ENCODE results near the gene APOF. TPM values are rescaled to one million over a fixed set of nuclear protein-coding genes. Genes with fewer than 3 reads are reported as not detected.
"Not testable (repeated sequence)": the region's sequence is repeated elsewhere in the genome, so short reads cannot be mapped to it uniquely, and the experiment has no call there.

The APOF gene, protein sequence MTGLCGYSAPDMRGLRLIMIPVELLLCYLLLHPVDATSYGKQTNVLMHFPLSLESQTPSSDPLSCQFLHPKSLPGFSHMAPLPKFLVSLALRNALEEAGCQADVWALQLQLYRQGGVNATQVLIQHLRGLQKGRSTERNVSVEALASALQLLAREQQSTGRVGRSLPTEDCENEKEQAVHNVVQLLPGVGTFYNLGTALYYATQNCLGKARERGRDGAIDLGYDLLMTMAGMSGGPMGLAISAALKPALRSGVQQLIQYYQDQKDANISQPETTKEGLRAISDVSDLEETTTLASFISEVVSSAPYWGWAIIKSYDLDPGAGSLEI
- not detected for total RNA-seq

DNA sequence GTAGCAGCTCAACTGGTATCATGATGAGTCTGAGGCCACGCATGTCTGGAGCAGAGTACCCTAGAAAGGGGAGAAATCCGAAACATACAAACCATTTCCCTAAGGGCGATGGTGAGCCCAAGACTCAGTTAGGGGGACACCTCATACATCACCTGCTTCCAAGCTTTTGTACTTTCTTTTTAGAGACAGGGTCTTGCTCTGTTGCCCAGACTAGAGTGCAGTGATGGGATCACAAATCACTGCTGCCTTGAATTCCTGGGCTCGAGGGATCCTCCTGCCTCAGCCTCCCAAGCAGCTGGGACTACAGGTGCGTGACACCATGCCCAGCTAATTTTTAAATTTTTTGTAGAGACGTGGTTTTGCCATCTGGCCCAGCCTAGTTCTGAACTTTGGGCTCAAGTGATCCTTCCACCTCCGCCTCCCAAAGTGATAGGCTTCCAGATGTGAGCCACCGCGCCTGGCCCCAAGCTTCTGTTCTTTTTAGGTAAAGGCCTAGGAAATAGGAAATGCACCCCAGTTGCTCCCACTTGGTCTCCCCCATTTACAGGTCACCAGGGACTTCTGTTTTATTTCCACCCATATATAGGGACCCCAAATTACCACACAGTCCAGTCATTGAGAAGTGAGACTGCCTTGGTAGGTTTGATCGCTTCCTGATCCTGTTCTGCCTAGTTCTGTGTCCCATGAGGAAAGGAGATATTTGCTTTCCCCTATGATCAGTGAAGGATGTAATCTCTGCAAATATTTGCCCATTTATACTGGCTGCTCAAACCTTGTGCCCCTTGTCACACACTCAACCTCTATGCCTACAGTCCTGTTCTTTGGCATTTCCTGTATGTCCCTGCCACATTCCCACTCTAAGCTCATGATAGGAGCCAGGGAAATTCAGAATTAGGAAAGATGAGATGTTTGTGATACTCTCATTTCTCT lies at the start of gene APOF:
Gene APOF, minus strand, starts transcription at position 728 of the 930 bp plus-strand sequence. Its CDS starts 112 bp downstream, at position 616.
- DNase-seq, result no peak

DNA sequence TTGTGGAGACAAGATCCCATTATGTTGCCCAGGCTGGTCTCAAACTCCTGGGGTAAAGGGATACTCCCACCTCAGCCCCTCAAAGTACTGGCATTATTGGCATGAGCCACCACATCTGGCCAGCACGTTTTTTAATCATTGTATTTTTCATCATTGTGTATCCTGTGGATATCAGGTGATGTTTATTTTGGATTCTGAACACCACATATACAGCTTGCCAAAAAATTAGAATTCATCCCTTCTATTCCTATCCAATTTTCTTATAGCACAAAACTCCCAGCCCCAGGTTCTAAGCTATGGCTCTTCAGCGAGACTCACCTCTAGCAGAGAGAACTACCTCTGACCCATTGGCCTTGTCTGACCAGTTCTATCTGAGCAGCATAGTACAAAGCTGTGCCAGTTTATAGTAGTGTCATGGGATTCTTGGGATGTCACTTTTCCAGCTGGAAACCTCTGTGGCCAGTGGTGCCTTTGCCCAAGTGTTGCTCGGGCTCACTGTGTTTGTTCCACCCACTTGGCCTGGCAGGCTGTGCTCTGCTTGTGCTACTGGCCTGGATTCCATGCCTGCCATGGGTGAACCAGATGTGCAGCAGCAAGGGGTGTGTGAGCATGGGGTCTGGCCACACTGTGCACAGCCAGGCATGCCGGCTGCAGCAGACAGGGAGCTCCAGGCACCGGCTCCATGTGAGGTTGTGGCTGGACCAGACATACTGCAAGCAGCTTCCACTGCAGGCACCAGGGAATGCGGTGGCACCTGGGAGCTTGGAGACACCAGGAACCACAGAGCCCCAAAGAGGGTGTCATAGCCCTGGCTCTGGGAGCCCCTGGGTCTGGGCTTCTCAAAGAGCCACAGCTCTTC lies 49.4 kb upstream of the APOF start:
- no peak for DNase-seq

DNA sequence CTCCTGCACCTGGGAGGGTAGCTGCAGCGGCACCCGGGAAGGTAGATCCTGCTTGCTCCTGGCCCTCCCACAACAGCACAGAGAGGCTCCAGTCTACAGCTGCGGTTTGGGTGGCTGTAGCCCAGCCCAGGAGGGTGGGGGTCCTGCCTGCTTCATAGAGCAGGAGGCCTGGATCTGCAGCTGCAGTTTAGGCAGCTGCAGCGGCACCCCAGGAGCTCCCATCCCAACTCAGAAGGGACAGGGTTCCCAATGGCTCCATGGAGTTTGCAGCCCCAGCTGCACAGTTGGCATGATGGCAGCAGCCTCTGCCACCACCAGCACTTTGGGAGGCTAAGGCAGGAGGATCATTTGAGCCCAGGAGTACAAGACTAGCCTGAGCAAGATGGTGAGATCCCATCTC lies 48.1 kb upstream of the APOF start:
- DNase-seq, result no peak

DNA sequence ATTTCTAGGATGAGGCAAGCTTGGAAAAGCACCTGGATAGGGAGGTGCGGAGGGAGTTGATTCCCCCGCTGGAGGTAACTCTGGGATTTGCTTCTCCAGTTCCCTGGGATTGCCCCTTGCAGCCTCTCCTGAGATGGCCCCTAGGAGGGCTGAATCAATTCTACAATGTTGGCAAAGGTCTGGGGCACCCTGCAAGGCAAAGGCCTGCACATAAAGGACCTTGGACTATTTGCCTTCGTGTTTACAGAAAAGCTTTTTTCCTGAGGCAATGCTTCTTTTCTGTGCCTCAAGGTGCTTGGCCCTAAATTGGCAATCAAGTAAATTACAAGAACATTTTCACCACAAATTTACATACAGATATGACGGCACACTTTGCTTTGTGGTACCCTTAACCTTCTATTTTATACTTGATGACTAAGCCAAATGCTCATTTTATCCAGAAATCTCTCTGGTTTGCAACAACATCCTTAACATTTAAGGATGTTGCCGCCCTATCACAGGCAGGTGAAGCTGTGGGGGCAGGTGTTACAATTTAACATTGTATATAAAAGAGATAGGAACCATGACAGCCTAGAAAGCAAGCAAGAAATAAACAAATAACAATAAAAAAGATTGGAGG lies 46.3 kb upstream of the APOF start:
- DNase-seq, result no peak

DNA sequence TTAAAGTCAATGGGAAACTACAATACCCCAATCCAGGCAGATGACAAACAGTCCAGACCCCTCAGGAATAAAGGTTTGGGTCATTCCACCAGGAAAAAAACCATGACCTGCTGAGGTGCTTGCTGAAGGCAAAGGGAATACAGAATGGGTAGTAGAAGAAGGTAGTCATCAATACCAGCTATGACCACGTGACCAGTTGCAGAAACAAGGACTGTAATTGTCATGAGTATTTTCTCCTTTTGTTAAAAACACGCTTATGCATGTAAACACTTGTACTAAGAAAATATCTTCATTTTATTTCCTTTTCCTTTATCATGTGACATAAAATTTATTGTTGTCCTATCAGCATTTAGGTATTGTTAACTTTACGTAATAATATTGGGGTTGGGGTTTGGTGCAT lies 41.6 kb upstream of the APOF start:
- DNase-seq, result not testable (repeated sequence)

DNA sequence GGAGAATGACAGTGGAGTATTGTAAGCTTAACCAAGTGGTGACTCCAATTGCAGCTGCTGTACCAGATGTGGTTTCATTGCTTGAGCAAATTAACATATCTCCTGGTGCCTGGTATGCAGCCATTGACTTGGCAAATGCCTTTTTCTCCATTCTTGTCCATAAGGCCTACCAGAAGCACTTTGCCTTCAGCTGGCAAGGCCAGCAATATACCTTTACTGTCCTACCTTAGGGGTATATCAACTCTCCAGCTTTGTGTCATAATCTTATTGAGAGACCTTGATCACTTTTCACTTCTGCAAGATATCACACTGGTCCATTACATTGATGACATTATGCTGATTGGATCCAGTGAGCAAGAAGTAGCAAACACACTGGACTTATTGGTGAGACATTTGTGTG lies 39.0 kb upstream of the APOF start:
- not testable (repeated sequence) for DNase-seq

DNA sequence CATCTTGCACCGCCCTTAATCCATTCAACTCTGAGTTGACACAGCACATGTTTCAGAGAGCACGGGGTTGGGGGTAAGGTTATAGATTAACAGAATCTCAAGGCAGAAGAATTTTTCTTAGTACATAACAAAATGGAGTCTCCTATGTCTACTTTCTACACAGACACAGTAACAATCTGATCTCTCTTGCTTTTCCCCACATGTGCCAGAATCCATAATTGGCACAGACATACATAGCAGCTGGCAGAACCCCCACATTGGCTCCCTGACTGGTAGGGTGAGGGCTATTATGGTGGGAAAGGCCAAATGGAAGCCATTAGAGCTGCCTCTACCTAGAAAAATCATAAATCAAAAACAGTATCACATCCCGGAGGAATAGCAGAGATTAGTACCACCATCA lies 38.5 kb upstream of the APOF start:
- not testable (repeated sequence) for DNase-seq

DNA sequence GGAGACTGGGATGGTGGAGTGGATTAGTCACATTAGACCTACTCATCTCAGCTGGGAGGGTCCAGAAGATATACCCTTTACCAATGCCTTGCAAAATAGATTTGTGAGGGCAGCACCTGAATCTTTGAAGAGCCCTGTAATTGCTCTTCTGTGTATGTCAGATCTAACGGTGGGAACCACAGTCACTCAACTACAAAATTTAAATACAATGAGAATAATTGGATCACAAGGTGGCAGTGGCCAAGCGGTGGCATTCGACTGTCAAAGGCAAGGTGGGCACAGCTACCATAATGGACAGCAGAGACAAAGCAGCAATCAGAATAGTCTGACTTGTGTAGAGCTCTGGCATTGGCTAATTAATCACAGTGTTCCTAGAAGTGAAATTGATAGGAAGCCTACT lies 36.8 kb upstream of the APOF start:
- DNase-seq, result not testable (repeated sequence)

DNA sequence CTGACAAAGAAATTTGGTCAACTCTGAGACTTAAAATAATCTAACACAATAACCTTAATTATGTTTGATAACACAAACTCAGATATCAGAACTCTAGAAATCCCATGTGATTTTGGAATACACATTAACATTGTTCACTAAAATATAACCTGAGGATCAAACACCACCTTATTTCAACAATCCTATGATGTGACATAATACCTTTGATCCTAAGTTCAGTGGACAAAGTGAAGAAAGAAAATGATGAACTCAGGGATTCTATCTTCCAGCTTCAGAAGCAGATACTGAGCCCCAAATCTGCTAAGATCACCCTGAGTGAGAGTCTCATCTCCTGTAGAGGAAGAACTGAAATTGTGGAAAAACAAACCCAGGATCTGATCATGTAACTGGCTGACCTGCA lies 35.7 kb upstream of the APOF start:
- DNase-seq, result no peak

DNA sequence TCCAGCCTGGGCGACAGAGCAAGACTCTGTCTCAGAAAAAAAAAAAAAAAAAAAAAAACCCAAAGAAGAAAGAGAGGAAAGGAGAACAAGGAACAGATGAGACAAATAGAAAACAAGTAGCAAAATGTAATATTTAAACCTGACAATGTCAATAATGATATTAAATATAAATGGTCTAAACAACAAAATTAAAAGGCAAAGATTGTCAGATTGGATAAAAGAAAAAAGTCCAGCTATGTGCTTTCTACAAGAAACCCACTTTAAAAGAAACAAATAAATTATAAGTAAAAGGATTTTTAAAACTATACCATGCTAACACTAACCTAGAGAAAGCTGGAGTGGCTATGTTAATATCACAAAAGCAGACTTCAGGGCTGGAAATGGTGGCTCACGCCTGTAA lies 29.7 kb upstream of the APOF start:
- no peak for DNase-seq

DNA sequence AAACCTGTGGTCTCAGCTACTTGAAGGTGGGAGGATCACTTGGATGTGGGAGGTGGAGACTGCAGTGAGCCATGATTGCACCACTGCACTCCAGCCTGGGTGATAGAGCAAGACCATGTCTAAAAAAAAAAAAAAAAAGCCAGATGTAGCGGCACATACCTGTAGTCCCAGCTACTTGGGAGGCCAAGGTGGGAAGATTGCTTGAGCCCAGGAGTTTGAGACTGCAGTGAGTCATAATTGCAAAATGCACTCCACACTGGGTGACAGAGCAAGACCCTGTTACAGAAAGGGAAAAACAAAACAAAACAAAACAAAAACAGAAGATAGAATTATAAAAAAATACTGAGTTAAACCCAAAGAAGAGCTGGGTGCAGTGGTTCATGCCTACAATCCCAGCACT lies 29.1 kb upstream of the APOF start:
- no peak for DNase-seq

DNA sequence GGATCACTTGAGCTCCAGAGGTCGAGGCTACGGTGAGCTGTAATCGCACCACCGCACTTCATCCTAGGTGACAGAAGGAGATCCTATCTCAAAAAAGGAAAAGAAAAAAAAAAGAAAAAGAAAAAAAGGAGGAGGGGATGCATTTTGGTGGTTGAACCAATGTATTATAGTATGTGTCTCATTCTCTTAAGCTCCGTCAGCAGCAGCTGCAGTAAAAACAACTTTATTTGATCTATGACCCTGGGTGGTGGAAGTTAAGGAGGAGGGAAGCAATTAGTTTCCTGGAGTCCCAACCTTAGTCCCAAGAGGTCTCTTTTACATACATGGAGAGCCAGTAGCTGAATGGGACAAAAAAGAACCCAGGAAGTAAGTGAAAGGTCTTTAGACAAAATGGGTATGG lies 26.8 kb upstream of the APOF start:
- DNase-seq, result no peak

DNA sequence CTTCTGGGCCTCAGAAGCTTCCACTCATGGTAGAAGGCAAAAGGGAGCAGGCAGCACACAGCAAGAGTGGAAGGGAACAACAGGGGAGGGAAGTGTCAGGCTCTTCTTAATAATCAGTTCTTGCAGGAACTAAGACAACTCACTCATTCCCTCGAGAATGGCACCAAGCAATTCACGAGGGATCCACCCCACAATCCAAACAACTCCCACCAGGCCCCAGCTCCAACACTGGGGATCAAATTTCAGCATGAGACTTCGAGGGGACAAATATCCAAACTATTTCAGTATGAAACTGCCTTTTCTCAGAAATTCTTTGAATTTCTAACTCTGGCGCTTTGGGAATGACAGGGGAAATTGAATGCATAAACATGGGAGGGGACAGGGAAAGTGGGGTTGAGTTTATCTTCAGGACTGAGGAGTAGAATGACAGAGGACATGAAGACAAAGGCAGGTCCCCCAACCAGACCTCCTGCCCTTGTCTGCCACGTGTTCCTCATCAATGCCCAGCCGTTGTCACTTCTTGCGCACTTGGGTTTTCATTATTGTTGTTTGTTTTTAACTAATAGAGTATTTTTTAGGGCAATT lies 24.6 kb upstream of the APOF start:
- peak; percentile 25 for DNase-seq

DNA sequence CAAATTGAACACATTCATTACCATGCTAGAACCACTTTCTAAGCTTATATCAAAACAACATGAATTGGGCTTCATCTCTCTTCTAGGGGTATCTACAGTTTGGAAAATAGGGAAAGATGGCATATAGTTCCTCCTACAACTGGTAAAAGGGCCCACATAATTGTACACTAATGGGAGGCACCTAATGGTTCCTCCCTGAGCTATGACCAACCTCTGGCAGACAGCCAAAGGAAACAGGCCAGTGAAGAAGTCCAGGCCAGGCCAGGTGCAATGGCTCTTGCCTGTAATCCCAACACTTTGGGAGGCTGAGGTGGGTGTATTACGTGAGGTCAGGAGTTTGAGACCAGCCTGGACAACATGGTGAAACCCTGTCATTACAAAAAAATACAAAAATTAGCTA lies 23.2 kb upstream of the APOF start:
- no peak for DNase-seq

DNA sequence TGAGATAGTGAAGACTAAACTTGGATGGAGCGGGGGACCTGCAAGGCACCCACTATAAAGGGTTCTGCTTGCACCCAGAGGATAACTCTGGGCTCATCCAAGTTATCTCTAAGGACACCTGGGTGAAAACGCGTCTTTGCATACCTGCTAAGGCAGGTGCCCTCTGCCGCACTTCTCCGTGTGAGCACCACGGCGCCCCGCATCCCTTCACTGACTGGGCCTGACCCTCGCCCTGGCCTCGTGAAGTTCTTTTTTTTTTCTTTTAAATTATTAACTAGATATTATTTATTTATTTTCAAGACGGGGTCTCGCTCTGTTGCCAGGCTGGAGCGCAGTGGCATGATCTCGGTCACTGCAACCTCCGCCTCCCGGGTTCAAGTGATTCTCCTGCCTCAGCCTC lies 20.0 kb upstream of the APOF start:
- no peak for DNase-seq

DNA sequence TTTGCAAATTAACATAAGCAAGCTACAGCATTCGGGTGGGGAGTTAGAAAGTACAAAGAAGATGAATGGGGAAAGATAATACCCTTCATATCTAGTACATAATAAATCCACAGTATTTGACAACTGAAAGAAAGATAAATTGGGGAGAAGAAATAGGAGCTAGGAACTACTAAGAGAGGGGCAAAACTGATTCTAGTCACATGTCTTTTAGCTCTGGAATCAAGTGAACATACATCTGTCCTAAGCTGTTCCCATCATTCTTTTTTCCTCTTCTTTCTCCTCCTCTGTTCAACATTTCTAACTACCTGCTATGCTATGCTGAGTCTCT lies 15.3 kb upstream of the APOF start:
- DNase-seq, result no peak

DNA sequence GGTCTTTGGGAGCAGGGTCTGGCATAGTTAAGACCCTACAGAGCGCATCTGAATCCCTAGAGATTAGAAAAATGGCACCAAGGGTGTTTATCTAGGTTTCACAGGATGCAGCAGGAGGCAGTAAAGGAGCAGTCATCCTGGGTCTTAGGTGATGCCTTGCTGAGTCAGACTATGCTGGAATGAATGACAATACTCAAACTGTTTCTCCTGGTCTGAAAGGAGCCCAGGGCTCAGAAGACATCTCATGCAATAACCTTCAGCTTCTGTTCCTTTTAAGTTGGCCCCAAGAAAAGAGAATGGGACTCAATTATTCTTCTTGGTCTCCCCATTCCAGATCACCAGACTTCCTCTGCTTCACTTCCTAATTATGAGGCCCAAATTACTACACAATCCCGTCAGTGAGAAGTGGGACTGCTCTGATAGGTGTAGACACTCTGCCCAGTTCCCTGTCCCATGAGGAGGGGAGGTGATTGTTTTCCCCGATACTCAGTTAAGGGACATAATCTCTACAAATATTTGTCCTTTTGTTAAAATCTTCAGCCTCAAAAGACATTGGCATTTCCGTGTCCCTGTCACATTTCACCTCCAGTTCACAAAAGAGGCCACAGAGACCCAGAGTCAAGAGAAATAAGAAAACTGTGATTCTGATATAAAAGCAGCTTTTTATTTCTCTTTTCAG lies 14.8 kb upstream of the APOF start:
- DNase-seq, result no peak

DNA sequence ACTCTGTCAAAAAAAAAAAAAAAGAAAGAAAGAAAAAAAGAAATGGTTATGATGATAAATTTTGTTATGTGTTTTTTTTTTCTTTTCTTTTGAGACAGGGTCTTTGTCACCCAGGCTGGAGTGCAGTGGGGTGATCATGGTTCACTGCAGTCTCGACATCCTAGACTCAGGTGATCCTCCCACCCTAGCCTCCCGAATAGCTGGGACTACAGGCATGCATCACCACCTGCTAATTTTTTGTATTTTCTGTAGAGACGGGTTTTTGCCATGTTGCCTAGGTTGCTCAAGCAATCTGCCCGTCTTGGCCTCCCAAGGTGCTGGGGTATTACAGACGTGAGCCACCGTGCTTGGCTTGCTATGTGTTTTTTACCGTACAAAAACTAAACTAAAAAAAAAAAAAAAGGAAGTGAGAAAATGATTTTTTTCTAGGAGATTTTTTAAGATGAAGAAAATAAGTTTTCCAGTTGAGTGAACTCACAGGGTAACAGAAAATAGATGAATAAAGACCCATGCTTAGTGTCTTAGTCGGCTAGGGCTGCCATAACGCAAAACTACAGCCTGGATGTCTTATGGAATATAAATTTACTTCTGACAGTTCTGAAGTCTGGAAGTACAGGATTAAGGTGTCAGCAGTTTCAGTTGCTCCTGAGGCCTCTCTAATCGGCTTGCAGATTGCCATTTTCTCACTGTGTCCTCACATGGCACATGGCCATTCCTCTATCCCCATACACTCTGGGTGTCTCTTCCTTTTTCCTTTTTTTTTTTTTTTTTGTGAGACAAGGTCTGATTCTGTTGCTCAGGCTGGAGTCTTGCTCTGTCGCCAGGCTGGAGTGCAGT lies 13.2 kb upstream of the APOF start:
- no peak for DNase-seq

DNA sequence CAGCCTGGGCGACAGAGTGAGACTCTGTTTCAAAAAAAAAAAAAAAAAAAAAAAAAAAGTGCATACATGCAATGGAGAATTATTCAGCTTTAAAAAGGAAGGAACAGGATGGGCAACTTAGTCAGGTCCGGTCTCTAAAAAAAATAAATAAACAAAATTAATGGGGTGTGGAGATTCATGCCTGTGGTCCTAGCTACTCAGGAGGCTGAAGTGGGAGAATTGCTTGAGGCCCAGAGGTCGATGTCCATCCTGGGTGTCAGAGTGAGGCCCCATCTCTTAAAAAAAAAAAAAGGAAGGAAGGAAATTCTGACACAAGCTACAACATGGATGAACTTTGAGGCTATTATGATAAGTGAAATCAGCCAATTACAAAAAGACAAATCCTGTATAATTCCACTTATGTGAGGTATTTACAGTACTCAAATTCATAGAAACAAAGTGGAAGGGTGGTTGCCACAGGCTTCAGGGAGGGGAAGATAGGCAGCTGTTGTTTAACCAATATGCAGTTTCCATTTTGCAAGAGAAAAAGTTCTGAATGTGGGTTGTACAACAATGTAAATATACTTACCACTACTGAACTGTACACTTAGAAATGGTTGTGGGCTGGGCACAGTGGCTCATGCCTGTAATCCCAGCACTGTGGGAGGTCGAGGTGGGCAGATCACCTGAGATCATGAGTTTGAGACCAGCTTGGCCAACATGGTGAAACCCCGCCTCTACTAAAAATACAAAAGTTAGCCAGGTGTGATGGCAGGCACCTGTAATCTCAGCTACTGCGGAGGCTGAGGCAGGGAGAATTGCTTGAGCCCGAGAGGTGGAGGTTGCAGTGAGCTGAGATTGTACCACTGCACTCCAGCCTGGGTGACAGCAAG lies 12.3 kb upstream of the APOF start:
- no peak for DNase-seq

All from skin of body (tissue), 2 donors.